Endothelial cell of umbilical vein (primary cell): Measurements from ENCODE around the gene EHF.

Experiments used
- JUN ChIP-seq: IDR thresholded peaks from 2 replicates; pipeline ENCODE4 v1.6.1; 2011; ENCODE audit warnings: borderline replicate concordance, low read depth; ENCODE audit not compliant: insufficient read length, insufficient read depth
- POLR2A ChIP-seq: IDR thresholded peaks from 2 replicates; pipeline ENCODE4 v1.6.1; 2012; ENCODE audit warnings: low read depth, mild to moderate bottlenecking, control low read depth, low read length
- POLR2AphosphoS5 ChIP-seq: IDR thresholded peaks from 2 replicates; pipeline ENCODE4 v1.6.1; 2012; ENCODE audit warnings: low read depth, mild to moderate bottlenecking, control low read depth, low read length, moderate library complexity; ENCODE audit not compliant: insufficient read depth
- TF ChIP-seq, protein P1 (sequence below), 2 donors: IDR thresholded peaks; 1 replicate in 1 of 2; 2 replicates in 1 of 2; pipeline ENCODE4 v1.5.1; 2011; ENCODE audit warnings: low read length in 2 of 2, mild to moderate bottlenecking in 2 of 2, moderate library complexity in 2 of 2, control low read depth in 1 of 2, inconsistent platforms in 1 of 2, low read depth in 1 of 2; ENCODE audit not compliant: insufficient read depth in 1 of 2; ENCODE audit errors: extremely low read depth in 1 of 2

DNA sequence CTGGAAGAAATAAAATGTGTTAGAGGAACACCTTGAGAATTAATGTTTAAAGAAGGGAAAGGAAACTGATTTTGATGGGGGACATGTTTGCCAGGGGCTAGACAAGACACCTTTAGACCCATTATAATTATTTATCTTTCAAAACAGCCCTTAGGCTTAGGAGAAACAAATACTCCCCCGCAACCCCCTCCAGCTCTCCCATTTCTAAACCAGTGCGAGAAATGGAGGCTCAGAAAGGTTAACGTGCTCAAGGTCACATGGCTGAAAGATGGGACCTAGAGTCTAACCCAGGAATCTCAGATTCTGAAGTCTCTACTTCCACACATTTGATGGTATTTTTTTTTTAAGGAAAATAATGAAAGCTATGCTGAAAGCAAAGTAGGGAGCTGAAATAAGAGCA is 18.0 kb downstream of the EHF start:
- no peak for TF ChIP-seq POLR2A
- TF ChIP-seq, protein P1, sequence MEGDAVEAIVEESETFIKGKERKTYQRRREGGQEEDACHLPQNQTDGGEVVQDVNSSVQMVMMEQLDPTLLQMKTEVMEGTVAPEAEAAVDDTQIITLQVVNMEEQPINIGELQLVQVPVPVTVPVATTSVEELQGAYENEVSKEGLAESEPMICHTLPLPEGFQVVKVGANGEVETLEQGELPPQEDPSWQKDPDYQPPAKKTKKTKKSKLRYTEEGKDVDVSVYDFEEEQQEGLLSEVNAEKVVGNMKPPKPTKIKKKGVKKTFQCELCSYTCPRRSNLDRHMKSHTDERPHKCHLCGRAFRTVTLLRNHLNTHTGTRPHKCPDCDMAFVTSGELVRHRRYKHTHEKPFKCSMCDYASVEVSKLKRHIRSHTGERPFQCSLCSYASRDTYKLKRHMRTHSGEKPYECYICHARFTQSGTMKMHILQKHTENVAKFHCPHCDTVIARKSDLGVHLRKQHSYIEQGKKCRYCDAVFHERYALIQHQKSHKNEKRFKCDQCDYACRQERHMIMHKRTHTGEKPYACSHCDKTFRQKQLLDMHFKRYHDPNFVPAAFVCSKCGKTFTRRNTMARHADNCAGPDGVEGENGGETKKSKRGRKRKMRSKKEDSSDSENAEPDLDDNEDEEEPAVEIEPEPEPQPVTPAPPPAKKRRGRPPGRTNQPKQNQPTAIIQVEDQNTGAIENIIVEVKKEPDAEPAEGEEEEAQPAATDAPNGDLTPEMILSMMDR (IDR thresholded peaks at IDR 0.05; ENCODE audit: extremely low read depth in 1 of 2, insufficient read depth in 1 of 2, low read depth in 1 of 2, low read length in 2 of 2): no peak
- TF ChIP-seq JUN: no peak
- no peak for TF ChIP-seq POLR2AphosphoS5
